AG09319 (cell line): ENCODE results near the gene AGPAT4.

Experiments used
- DNase-seq: peaks from one replicate; pipeline ENCODE4 v3.0.0-alpha.2; 2010; ENCODE audit warnings: low read depth; ENCODE audit errors: extremely low read depth
- CTCF ChIP-seq: IDR thresholded peaks from 2 replicates; pipeline ENCODE4 v1.5.1; 2011; ENCODE audit warnings: low read depth, mild to moderate bottlenecking, inconsistent platforms, low read length, moderate library complexity

The AGPAT4 gene

GRCh38 chr6:161134550-161135298 lies 139.1 kb downstream of the AGPAT4 start:
- no peak for TF ChIP-seq CTCF
- DNase-seq, result no peak

- TF ChIP-seq CTCF, result no peak
- DNase-seq, result no peak
Measured at GRCh38 chr6:161133963-161134362, 139.9 kb downstream of the AGPAT4 start.

- TF ChIP-seq CTCF, result no peak
- no peak for DNase-seq
Measured at GRCh38 chr6:161132384-161132783, 141.5 kb downstream of the AGPAT4 start.

GRCh38 chr6:161130967-161131766 lies 142.7 kb downstream of the AGPAT4 start:
- TF ChIP-seq CTCF, result no peak
- no peak for DNase-seq

- TF ChIP-seq CTCF, result no peak
Measured at GRCh38 chr6:161130541-161130940, 143.3 kb downstream of the AGPAT4 start.

GRCh38 chr6:161128680-161129196 lies 145.1 kb downstream of the AGPAT4 start:
- no peak for DNase-seq
- no peak for TF ChIP-seq CTCF

More at GRCh38 chr6:161130541-161130940, 143.3 kb downstream of the AGPAT4 start:
- no peak for DNase-seq

- no peak for DNase-seq
- TF ChIP-seq CTCF, result no peak
Measured at GRCh38 chr6:161128230-161128629, 145.6 kb downstream of the AGPAT4 start.
